ENCODE data around the gene SLC18B1. TPM values are rescaled to one million over a fixed set of nuclear protein-coding genes. Genes with fewer than 3 reads are reported as not detected.
A peak's percentile ranks its signal among the peaks of the same experiment; 100 is the strongest.

The SLC18B1 gene
- 12.8 TPM for total RNA-seq

DNA sequence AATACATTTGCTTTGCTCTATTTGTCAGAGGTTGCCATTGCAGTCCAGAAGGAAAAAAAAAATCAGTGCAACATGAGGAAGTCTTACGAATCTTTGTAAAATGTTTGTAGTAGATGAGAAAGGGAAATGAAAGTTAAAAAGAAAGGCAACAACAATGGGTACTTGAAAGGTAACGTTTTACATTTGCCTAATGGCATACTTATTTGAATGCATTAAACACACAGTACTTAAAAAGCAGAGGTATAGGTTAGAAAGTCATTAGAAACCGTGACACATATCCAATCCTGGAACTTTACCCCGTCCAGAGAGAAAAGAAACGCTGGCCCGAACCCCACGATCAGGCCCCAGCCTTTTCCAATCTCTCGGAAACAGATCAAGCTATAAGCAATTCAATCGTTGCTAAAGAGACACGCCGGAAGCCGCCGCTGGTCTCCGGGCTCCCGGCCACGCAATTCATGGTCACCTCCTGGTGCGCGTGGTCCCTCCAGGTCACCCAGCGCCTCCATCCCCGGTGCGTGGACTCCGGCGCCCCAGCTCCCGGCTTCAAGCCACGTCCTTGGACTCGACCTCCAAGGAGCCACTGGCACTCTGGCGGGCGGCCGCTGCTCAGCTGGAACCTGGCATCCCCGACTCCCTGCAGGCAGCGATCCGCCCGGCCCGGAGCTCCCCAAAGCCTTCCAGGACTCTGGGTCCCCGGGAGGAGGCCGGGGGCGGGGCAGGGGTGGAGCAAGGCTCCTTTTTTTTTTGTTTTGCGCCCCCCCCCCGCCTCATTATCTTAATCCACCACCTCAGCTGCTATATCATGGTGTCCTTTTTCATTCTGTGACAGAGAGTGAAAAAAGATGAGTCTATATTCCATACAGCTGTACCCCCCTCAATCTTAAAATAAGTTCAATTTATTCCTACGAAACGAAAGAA lies at the start of gene SLC18B1:
Gene SLC18B1 (minus strand): TSS at position 687 of the 918 bp plus-strand sequence. CDS start 181 bp downstream, at position 506.
- DNase-seq (ENCODE audit: low spot score), result peak; percentile 54

DNA sequence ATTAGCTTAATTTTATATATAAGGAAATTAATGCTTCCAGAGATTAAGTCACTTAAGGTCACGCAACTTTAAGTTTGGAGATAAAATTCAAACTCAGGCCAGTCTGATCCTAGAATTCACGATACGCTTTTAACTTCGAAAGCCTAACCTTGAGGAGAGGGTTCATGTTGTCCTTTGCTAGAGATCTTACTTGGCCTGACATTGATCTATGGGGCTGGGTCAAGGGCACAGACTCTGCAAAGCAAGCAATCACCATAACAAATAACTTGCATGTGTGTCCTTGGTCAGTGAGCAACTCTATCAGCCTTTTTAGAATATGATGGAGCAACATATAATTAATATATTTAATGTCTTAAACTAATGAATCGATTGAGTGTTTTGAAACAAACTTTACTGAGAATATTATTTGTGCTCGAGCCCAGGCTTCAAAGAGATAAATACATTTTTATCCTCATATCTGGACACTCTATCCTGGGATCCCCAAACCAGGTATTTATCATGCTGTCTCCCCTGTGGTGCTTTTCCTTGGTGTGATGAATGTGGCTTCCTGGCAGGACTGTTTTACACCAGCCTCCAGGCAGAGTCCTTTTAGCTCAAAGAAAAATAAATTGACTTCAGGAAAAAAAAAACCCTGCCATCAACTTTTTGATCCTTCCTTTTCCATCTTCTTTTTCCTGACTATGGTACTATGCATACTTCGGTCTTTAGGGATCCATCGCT lies 45.0 kb upstream of the SLC18B1 start:
- DNase-seq (ENCODE audit: low spot score), result no peak

DNA sequence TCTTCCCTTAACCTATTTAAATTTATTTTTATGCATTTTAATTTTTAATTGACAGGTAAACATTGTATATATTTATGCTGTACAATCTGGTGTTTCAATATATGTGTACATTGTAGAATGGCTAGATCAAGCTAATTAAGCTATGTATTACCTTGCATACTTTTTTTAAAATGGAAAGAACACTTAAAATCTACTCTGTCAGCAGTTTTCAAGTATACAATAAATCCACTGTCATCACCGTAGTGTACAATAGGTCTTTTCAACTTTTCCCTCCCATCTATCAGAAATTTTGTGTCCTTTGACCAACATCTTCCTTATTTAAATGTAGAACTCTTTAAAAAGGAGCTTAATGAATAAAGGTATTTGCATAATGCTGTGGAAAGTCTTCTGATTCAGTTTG lies 43.5 kb upstream of the SLC18B1 start:
- no peak for DNase-seq (ENCODE audit: low spot score)

DNA sequence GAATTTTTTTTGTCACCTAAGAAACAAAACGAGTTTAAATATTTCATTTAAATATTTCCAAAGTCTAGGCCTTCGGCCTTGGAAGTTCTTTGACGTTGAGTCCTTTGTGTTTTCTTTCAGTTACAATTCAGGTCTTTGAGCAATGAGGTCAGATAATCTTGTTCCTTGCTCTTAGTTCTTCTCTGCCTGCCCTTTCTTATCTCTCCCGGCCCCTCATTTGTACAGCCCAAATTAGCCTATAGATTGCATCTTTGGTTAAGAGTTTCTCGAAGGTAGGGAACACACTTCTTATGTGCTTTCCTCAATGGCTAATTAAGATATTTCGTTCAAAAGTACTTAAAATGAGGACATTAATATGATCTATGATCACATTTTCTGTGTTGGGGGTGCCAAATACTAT lies 34.5 kb upstream of the SLC18B1 start:
- no peak for DNase-seq (ENCODE audit: low spot score)

DNA sequence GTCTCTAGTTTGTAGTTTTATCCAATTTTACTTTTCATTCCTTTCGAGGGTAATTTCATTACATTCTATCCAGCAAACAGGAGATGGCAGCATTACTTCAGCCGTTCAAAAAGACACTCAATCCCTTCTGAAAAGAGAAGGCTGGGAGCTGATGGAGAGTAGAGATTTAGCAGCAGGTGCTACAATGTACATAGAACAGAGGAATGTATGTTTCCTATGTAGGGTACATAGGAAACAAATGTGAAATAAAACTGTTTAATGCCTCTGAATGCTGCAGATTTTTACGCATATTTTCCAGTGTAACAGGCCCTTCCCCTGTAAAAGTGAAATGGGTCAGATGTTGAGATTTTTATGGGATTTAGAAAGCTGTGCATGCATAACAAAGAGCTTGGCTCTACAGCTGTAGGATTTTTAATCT lies 31.9 kb upstream of the SLC18B1 start:
- no peak for DNase-seq (ENCODE audit: low spot score)

DNA sequence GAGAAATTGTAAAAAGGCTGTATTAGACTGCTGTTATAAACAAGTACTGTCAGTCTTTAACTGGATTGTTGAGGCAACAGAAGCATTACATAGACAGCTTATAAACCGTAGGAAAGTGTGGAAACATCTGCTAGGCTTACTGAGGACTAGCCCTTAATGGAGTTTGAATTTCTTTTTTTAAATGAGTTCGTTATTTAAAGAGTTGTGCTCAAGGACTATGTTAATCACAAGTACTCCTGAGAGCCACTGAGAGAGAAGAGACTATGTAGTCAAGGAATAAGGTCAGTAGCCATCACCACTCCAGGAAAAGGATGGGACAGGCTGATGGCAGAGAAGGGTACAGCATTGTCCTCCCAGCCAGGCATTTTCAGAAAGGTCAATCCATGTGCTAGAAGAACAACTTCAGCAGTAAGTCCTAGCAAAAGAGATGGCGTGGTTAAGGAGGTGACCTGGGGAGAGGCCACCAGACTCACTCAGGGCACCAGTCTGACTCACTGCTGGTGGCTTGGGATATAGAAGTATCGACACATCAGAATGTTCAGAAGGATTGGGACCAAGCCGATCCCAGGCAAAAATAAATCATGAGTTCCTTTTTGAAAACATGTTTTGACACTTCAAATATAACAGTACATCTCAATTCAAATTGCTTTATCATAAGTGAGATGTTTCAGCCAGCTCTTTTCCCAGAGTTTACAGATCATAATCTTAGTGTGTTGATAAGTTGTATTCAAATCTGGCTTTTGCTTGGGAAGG lies 22.4 kb upstream of the SLC18B1 start:
- DNase-seq (ENCODE audit: low spot score), result no peak

DNA sequence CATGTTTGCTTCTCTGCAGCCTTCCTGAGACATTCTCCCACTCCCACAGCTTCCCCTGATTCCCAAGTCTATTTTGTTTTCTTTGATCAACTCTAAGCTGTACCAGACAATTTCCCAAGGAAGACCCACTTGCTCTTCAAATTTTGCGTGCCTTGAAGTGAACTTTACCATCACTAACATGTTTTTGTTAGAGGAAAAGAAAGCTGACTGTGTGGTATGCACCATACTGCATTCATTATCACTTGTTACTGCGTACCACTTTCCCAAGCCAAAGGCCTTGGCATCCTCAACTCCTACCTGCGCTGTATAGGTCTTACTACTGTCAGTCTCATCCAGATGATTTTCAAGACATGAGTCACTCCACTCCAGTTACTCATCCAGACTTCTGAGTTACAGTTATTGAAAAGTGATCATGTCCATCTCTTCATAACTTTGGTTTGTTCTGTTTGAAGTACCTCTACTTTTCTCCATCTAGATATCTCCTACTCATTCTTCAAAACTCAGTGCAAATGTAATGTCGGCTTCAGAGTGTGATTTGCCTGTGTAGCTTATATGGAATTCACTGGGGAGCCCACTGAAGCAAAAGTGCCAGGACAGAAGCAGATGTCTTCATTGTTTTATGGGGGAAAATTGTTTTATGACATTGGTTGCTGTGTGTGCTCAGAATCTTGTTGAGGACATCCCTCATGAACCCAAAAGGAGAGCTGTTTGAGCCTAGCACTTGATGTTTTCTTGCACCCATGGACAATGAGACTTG lies 21.1 kb upstream of the SLC18B1 start:
- no peak for DNase-seq (ENCODE audit: low spot score)

DNA sequence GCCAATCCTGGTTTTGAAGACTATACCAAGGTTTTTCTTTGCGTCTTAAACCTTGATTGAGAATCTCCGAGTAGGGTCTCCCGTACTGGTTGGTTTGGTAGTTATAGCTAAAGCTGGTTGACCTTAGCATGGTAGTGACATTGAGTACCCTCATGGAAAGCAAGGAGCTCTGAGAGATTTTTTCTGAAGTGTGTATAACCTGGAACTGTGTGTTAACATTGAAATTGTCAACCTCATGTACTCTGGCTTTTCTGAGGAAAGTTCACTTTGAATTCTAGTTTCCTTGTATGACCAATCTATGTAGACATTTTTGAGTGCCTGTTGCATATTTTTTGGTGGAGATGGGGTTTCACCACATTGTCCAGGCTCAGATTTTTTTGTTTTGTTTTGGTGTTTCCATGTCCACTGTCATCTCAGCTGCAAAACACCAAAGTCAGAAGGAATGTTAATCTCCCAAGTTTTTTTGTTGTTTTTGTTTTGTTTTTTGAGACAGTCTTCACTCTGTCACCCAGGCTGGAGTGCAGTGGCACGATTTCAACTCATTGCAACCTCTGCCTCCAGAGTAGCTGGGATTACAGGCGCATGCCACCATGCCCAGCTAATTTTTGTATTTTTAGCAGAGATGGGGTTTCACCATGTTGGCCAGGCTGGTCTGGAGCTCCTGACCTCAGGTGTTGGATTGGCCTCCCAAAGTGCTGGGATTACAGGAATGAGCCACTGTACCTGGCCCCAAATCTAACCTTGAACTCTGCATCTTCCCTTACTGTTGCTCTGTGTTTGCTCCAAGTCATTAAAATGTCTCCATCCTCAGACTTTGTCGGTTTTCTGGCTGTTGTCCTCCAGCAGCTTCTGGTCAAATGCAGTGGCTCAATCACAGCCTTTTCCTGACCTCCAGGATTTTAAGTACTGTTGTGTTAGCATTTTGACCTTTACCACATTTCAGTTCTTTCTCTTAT lies 20.2 kb upstream of the SLC18B1 start:
- DNase-seq (ENCODE audit: low spot score), result no peak

DNA sequence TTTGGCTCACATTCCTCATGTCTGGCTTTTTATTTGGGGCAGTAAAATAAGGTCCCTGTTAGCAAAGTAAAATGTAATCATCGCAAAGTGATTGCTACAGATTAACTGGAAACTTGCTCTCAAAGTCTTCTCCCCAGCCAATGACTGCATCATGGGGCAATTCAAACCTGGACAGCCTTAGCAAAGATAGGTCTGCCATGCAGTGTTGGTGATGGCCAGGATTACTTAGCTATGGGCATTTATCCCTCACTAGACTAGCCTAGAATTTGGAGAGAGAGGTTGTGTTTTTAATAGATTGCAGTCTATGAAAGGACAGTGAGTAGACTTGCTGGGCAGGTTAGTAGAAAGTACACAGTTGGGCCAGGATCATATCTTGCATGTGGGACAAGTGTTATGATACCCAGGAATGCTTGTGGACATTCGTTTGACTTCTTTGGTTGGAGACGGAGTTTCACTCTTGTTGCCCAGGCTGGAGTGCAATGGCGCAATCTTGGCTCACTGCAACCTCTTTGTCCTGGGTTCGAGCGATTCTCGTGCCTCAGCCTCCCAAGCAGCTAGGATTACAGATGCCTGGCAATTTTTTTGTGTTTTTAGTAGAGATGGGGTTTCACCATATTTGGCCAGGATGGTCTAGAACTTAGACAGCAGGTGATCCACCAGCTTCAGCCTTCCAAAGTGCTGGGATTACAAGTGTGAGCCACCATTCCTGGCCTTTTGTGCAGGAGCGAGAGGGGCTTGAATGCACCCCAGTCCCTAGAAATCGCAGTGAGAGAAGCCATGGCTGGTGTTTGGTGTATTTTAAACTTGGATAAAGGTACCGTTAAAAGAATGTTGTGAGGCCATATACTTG lies 19.3 kb upstream of the SLC18B1 start:
- no peak for DNase-seq (ENCODE audit: low spot score)

DNA sequence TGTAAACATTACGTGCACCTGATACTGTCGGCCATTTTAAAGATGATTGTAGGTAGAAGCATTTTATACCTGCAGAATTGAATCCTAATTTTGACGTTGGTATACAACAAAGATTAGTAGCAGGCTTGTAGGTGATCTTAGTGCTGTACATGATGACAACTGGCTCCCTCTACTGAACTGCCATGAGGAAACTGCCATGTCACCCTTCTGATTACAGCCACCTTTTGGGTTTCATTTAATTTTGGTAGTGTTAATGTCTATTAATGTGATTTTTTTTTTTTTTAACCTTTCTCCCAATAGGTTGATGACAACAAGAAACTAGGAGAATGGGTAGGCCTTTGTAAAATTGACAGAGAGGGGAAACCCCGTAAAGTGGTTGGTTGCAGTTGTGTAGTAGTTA lies 18.2 kb upstream of the SLC18B1 start:
- DNase-seq (ENCODE audit: low spot score), result no peak

DNA sequence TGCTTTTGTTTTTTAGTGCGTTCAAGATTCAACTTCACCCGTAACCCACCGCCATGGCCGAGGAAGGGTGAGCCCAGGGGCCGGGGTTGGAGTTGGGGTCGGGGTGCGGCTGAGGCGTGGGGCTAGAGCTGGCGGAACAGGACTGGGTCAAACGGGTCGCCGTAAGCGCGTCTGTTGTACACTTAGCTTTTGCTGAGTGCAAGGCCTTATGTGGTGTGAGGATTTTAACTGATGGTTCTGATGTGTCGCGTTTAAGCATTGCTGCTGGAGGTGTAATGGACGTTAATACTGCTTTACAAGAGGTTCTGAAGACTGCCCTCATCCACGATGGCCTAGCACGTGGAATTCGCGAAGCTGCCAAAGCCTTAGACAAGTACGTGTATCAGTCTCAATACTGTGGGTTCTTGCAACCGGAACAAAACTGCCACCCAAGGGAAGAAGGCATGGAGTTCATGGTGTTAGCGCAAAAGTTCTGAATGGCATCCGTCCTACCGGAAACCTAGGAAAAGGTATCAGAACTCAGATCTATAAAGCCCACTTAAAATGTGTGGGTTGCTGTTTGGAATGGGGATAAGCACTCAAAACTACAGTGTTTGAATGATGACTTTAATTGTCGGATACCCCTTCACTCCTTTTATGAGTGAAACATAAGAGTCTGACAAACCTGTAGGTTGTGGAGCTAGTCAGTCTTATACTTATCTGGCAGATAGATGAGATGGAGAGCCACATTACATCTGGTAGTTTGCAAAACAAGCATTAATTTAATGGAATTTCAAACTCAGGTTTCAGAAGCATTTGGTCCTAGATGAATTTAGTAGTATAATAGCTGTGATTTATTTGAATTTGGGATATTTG lies 16.5 kb upstream of the SLC18B1 start:
- no peak for DNase-seq (ENCODE audit: low spot score)

DNA sequence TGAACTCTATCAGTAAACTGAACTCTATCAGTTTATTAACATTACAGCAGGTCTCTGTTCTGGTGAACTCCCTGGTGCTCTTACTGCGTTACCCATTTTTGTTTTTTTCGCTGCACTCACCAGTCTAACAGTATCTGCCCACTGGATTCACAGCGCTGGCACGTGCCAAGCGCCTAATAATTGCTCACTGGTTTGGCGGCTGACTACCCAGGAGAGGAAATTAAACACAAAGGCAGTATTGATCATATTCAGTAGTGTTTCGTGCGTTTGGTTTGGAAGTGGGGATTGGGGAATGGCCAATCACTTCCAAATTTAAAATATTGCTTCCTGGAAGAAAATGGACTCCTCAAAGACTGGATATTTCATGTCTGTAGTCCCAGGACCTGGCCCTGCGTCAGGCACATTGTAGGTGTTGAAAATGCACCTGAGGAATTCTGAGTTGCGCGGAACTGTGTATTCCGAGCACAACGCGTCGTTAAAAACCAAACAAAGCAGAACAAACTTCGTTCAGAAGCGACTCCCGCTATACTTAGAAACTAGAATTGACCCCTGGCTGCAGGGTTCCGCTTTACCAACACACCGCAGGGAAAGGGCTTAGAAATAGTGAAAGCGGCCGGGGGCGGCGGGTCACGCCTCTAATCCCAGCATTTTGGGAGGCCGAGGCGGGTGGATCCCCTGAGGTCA lies 14.9 kb upstream of the SLC18B1 start:
- DNase-seq (ENCODE audit: low spot score), result peak; percentile 55

DNA sequence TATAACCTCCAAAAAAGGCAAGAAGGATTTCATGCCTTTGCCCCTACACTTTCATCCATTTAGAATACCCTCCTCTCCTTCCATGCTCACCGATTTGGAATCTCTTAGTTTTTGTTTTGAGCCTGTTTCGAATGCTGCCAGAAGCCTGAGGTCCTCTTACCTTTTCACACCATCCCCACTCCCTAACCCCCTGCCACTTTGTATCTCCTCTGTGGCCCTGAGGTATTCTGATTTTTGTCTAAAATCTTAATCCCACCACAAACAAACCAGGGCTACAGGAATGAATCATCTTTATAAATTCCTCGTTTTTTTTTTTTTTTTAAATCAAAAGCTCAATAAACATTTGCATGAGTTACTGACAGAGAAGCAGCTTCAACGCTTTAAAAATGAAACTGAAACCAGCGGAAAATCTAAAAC lies 14.3 kb upstream of the SLC18B1 start:
- no peak for DNase-seq (ENCODE audit: low spot score)

DNA sequence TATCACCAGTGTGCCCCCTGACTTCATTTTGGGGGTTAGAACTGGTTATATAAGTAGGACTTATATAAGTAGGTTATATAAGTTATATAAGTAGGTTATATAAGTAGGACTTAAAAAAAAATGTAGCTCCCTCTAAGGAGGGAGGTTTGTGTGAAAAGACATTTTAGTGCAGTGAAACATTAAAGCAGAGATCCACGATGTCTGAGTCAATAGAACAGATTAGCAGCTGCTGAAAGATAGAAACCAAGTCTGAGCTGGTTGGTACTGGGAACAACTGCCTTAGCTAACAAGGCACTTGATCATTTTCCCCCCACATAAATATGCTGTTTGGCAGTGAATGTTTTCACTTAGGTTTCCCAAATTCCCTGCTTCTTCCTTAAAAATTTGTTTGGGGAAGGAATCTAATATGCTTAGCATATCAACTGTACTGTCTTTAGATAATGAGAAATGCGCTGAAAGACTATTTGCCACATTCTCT lies 13.9 kb upstream of the SLC18B1 start:
- DNase-seq (ENCODE audit: low spot score), result no peak

DNA sequence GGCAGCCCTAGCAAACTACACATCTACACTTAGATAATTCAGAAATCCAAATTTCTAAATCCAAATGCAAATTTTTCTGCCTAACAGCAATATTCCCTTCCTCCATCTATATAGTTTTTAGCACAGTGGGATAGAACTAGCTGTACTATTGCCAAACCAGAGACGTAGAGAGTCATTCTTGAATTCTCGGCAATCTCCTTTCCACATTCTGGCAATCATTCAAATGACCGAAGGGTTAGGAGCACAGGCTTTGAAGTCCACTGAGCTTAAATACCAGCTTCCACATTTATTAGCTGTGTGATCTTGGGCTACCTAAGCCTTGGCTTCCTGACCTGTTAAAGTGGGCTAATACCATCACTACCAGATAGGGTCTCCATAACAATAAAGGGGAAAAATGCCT lies 12.8 kb upstream of the SLC18B1 start:
- DNase-seq (ENCODE audit: low spot score), result no peak

DNA sequence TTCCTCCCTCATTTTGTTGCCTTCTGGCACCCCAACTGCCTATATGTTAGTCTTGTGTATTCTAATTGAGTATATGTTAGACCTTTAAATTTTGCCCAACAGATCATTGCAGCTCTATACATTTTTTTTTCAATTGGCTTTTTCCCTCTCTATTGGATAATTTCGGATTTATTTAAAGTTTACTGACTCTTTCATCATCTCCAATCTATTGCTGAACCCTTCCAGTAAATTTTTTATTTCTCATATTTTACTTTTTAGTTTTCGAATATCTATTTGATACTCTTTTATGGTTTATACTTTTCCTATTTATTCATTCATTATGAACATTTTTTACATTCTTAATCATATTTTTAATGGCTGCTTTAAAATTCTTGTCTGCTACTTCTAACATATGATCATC lies 7.1 kb upstream of the SLC18B1 start:
- no peak for DNase-seq (ENCODE audit: low spot score)

DNA sequence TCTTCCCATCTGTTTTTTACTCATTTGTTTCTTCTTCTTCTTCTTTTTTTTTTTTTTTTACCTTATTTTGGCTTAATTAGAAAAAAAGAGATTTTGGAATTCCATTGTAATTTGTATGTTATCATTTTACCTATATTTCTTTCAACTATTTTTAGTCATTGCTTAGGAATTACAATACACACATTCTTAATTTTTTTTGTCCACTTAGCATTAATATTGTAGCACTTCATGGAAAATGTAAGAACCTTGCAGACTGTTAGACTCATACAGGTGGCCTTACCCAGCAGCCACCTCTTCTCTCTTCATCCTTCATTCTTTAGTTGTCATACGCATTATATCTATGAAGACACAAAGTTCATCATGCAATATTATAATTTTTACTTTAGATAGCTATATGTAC lies 5.8 kb upstream of the SLC18B1 start:
- no peak for DNase-seq (ENCODE audit: low spot score)

DNA sequence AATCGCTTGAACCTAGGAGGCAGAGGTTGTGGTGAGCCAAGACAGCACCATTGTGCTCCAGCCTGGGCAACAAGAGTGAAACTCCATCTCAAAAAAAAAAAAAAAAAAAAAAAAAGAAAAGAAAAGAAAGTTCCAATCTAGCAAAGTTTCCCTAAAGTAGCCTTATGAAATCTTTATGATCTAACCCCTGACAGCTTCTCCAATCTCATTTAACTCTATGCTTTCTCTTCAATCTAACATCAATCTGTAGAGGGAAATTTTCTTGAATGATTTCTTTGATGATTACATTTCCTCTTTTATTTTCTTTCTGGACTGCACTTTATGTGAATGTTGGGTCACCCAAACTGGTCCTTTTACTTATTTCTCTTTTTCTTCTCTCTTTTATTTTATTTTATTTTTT lies 2.2 kb upstream of the SLC18B1 start:
- no peak for DNase-seq (ENCODE audit: low spot score)

All from ureter (tissue), 1 donor.